Large intestine (tissue), 3 donors: ENCODE results near the gene LONRF2. TPM values are rescaled to one million over a fixed set of nuclear protein-coding genes. Genes with fewer than 3 reads are reported as not detected.

Experiments used
- DNase-seq, 2 donors: peaks; one replicate each; pipeline versions ENCODE4 v3.0.0 to v3.0.0-alpha.2; 2013
- H3K27ac ChIP-seq: one replicate; pipeline ENCODE4 v1.5.1; 2013; ENCODE audit warnings: low read length
- H3K27me3 ChIP-seq: 2 replicates; pipeline ENCODE4 v1.6.1; 2013; ENCODE audit warnings: low read length; ENCODE audit not compliant: control insufficient read depth, insufficient read depth
- H3K36me3 ChIP-seq: 2 replicates; pipeline ENCODE4 v1.6.1; 2013; ENCODE audit warnings: low read length; ENCODE audit not compliant: control insufficient read depth, insufficient read depth
- H3K4me1 ChIP-seq: one replicate; pipeline ENCODE4 v1.6.1; 2013; ENCODE audit warnings: low read length; ENCODE audit not compliant: control insufficient read depth, insufficient read depth
- H3K4me3 ChIP-seq: one replicate; pipeline ENCODE4 v1.5.1; 2013; ENCODE audit warnings: low read length
- H3K9me3 ChIP-seq: one replicate; pipeline ENCODE4 v1.6.1; 2013; ENCODE audit warnings: mild to moderate bottlenecking, low read depth, low read length, moderate library complexity; ENCODE audit not compliant: control insufficient read depth
- WGBS: methylation state at CpG from one replicate; pipeline ENCODE4 v1.1.5; 2013; ENCODE audit warnings: low lambda C conversion rate; ENCODE audit not compliant: insufficient coverage; 5-methylcytosine and 5-hydroxymethylcytosine counted together
- polyA plus RNA-seq: library from polyadenylated mRNA; unstranded; fragments of 120-200 nt; gene quantifications from one replicate; pipeline ENCODE4 v1.2.1, GENCODE V29; 2013

LONRF2 gene
- polyA plus RNA-seq, 1 donor = 3.2 TPM

DNA sequence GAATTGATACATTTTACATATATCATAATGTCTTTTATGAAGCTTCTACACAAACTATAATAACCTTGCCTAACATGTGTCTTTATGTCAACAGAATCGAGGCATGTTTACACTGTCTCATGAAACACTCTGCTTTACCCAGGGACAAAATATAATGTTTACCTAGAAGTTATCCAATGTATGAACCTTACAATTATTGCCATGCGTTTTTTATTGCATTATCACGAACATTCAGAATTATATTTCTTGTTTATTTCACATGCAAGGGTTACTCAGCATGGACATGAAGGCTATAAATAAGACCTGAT lies 19.8 kb downstream of the LONRF2 start:
- Histone ChIP-seq H3K27ac (no peak overlapping the region), H3K4me1 (no peaks in the 10 kb centered on the region), H3K27me3 (no peaks in the 10 kb centered on the region), H3K9me3 (no peaks in the 10 kb centered on the region), H3K4me3 (no peak overlapping the region), H3K36me3 (no peaks in the 10 kb centered on the region)
- 100% methylated on average over 2 of the region's 3 CpGs for WGBS
- no peak for DNase-seq

DNA sequence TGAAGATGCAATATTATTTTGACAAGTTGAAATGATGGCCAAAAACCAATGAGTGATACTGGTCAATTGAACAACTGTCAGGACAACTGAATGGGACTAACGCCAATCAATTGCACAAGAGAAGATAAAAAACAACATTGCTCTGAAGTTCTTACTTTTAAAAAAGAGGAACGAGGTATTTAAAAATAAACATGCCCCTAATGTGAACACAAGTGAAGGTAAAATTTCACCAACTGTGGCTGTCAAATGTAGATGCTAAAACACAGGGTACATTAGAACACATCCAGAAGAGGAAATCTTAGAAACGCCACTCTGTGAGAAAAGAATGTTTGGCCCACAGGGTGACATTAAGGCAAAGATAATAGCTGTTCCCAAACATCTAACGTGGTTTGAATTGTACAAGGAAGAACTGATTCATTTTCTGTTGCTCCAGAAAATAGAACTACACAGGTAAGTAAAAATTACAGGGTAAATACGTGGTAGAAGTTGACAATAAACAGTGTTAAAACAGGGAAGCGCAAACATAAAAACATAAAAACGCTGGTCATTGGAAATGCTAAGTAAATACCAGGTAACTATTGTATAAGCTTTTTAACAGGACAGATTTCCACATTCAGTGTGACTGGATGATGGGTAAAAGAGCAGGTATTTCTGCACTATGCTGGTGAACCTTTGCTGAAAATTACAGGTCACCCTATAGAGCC lies 20.3 kb downstream of the LONRF2 start:
- Histone ChIP-seq H3K4me3 (no peak overlapping the region), H3K36me3 (no peaks in the 10 kb centered on the region), H3K27me3 (no peaks in the 10 kb centered on the region), H3K9me3 (no peaks in the 10 kb centered on the region), H3K4me1 (no peaks in the 10 kb centered on the region), H3K27ac (no peak overlapping the region)
- WGBS = 95% methylated on average over 4 of the region's 7 CpGs
- no peak for DNase-seq

DNA sequence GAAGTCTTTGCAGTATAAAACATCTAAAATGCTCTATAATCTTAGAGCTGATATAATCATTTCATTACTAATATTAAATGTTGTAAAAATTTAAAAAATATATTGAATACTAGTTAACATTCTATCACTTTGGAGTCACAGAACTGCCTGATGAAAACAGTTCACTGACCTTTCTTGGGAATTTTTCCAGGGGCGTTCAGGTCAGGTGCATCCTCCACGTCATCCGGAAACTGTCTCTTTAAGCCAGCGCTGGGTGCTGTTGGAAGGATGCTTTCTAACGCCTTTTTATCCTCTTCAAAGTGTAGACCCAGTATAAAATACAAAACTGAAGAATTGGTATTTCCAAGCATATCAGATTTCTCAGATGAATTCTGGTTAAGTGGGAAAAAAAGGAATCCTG lies 22.8 kb downstream of the LONRF2 start:
- Histone ChIP-seq H3K4me3 (no peak overlapping the region), H3K9me3 (no peaks in the 10 kb centered on the region), H3K36me3 (no peaks in the 10 kb centered on the region), H3K27me3 (no peaks in the 10 kb centered on the region), H3K27ac (no peak overlapping the region), H3K4me1 (no peaks in the 10 kb centered on the region)
- no peak for DNase-seq
- WGBS = 100% methylated on average over 1 of the region's 5 CpGs

DNA sequence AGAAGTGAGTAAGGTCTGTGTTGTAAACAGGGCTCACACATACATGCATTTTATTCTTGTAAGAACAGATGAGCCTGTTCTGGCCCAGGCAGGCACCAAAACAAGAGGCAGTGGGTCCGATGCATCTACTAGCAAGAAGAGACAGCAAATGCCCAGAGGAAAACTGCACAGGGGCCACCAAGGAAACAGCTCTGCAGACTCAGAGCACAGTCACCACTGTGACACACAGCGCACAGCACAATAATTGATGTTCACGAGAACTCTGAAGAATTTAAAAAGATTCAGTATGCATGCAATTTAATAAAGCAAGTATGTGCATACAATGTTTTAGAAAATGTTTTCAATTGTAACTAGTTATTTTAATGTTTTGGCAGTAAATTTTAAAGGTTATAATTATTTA lies 24.8 kb downstream of the LONRF2 start:
- Histone ChIP-seq H3K9me3 (no peaks in the 10 kb centered on the region), H3K4me1 (no peaks in the 10 kb centered on the region), H3K36me3 (no peaks in the 10 kb centered on the region), H3K27me3 (no peaks in the 10 kb centered on the region), H3K4me3 (no peak overlapping the region), H3K27ac (no peak overlapping the region)
- 100% methylated on average over 1 of the region's 3 CpGs for WGBS
- no peak for DNase-seq

DNA sequence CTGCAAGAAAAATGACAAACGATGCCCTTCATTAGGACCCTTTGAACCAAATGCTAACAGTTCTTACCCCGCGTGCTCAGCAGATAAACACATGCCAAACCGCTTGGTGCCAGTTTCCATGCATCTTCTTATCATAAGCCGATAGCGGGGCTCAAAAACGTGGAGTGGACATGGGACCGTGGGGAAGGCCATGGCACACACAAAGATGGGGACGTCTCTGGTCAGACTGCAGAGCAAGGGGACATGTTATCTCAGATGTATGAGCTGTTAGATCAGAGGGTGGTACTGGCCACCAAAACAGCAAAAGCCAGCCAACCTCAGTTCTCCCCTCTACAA lies 28.2 kb downstream of the LONRF2 start:
- no peaks in the 10 kb centered on the region for H3K36me3 ChIP-seq
- peaks cover 14% of the 10 kb centered on the region for H3K4me1 ChIP-seq
- H3K4me3 ChIP-seq = no peak overlapping the region
- H3K27me3 ChIP-seq = no peaks in the 10 kb centered on the region
- no CpG with 5 or more reads among the region's 9 CpGs for WGBS
- no peak overlapping the region for H3K27ac ChIP-seq
- no peak for DNase-seq
- H3K9me3 ChIP-seq = no peaks in the 10 kb centered on the region

DNA sequence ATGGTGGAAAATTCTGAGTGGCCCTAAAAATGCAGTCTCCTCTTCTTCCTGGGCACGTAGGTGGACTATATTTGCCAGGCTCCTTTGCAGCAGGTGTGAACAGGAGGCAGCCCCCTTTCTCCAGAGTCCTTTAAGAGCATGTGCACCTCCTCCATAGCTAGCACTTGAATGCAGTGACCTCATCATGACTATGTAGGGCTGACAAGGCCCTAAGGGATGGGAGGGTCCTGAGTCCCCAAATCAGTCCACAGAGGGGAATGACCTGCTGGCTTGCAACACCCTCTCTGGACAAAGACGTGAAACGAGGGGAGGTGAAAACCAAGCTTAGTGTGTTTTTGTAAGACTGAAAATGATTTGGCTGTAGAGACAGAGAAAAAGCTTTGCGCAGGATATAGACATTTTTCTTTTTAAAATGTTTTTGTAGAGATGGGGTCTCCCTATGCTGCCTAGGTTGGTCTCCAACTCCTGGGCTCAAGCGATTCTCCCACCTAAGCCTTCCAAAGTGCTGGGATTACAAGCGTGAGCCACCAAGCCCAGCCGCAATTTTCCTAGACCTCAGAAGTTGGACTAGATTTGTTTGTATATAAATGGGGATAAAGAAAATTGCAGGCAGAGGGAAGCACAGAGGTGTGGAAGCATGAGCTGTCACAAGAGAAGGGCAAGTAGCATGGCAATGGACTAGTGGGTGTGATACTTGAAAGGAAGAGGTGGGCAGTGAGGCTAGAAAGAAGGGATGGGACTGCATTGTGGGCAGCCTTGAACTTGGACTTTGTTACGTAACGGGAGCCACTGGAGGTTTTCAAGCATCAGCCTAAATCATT lies 28.8 kb downstream of the LONRF2 start:
- 92% methylated on average over 2 of the region's 9 CpGs for WGBS

DNA sequence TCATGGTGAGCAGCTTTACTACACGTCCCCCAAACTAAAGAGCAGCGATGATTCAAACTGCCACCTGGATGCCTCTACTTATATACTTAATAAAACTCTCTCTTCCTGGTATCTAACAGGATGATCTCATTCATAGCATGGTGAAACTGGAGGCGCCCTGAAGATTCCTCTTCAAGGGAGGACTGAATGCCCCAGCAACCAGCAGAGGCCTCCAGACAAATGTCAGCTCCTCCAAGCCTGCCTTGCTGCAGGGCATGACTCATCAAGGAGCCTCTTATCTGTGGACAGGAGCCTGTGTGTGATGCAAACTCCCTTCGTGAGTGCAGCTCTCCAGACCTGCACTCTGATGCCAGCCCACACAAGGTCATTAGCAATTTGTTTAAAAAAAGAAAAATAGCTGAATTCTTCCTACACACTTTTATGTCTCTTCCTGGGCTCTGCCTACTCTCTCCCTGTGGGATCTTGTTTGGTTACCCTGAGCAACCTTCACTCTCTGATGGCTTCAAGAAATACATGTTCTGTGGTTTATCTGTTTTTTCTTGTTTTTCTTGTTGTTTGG lies 30.2 kb downstream of the LONRF2 start:
- Histone ChIP-seq H3K4me1 (peaks cover 14% of the 10 kb centered on the region), H3K36me3 (no peaks in the 10 kb centered on the region), H3K9me3 (no peaks in the 10 kb centered on the region), H3K27me3 (no peaks in the 10 kb centered on the region), H3K27ac (peak overlapping the region; percentile 83), H3K4me3 (no peak overlapping the region)
- DNase-seq = peak; percentile 84 to 86
- no CpG with 5 or more reads among the region's 4 CpGs for WGBS

More for the DNA sequence above, 28.8 kb downstream of the LONRF2 start:
- Histone ChIP-seq H3K36me3 (no peaks in the 10 kb centered on the region), H3K9me3 (no peaks in the 10 kb centered on the region), H3K4me1 (peaks cover 14% of the 10 kb centered on the region), H3K27me3 (no peaks in the 10 kb centered on the region), H3K27ac (no peak overlapping the region), H3K4me3 (no peak overlapping the region)
- DNase-seq = no peak

DNA sequence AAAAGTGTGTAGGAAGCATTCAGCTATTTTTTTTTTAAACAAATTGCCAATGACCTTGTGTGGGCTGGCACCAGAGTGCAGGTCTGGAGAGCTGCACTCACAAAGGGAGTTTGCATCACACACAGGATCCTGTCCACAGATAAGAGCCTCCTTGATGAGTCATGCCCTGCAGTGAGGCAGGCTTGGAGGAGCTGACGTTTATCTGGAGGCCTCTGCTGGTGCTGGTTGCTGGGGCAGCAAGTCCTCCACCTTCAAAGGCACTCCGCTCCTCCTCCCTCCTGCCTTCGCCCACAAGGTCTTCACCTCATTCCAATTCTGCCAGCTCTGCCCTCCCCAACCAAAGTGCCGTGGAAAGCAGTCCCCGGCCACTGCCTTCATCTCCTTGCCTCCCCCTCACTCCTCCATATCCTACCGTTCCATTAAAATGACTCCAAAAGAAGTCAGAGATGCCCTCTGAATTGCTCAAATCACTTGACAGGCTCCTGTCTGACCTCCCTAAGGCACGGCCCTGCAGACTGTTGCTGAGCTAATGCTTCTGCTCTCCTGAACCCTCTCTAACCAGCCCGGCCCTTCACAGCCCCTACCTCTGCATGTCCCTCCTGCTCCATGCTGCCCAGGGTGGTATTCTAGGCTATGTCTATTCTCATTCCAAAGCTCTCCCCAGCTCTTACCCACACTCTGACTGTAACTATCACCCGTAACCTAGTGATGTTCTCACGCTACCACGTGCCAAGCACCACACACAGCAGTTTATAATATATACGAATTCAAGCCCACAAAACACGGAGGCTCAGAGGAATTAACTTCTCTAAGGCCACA lies 30.9 kb downstream of the LONRF2 start:
- 80% methylated on average over 2 of the region's 13 CpGs for WGBS
- no peaks in the 10 kb centered on the region for H3K36me3 ChIP-seq

DNA sequence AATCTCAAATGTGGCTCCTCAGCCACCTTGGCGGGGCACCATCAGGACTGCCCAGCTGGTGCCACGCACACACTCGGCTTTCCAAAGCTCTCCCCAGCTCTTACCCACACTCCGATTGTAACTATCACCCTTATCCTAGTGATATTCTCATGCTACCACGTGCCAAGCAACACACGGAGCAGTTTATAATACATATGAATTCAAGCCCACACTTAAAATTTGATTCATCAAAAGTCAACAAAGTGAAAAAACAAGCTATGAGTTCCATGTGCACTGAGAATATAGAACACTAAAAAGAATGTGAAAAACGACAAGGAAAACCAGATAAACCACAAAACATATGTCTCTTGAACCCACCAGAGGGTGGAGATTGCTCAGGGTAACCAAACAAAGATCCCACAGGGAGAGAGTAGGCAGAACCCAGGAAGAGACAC lies 31.6 kb downstream of the LONRF2 start:
- Histone ChIP-seq H3K4me1 (peaks cover 14% of the 10 kb centered on the region), H3K9me3 (no peaks in the 10 kb centered on the region), H3K27ac (peak overlapping the region; percentile 83), H3K27me3 (no peaks in the 10 kb centered on the region), H3K36me3 (no peaks in the 10 kb centered on the region), H3K4me3 (no peak overlapping the region)
- no CpG with 5 or more reads among the region's 7 CpGs for WGBS
- DNase-seq = no peak

More for the DNA sequence above, 30.9 kb downstream of the LONRF2 start:
- H3K27ac ChIP-seq = peak overlapping the region; percentile 83
- DNase-seq = peak; percentile 87 to 93
- peaks cover 14% of the 10 kb centered on the region for H3K4me1 ChIP-seq
- no peaks in the 10 kb centered on the region for H3K27me3 ChIP-seq
- no peak overlapping the region for H3K4me3 ChIP-seq
- no peaks in the 10 kb centered on the region for H3K9me3 ChIP-seq

DNA sequence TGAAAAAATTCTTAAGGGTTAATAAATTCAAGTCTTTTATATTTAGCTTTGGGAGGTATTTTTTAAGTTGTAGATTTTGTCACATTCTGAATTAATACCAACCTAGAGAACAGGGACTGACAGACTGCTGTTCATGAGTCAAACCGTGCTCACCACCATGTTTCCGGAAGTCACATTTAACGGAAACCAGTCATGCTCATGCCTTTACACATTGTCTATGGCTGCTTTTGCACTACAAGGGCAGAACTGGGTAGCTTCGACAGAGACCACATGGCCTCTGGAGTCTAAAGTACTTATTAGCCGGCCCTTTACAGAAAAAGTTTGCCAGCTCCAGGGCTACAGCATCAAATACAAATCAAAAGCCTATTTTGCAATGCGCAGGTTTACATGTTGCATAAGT lies 33.3 kb downstream of the LONRF2 start:
- Histone ChIP-seq H3K4me1 (peaks cover 14% of the 10 kb centered on the region), H3K27ac (no peak overlapping the region), H3K9me3 (no peaks in the 10 kb centered on the region), H3K27me3 (no peaks in the 10 kb centered on the region), H3K4me3 (no peak overlapping the region), H3K36me3 (no peaks in the 10 kb centered on the region)
- no CpG with 5 or more reads among the region's 6 CpGs for WGBS
- DNase-seq = no peak
